Tibial nerve (tissue), 3 donors: Measurements from ENCODE around the gene MRNIP.

Experiments
- CTCF ChIP-seq, 5 experiments: fragments of 200-600 bp in 3 of 5; fragments of 450-650 bp in 2 of 5; sonication (generic) in 3 of 5; IDR thresholded peaks; one replicate each; pipeline ENCODE4 v1.5.1; 2016 to 2019; ENCODE audit warnings: antibody characterized with exemption in 5 of 5, mild to moderate bottlenecking in 3 of 5, moderate library complexity in 2 of 5
- POLR2A ChIP-seq, 2 donors: fragments of 450-650 bp; IDR thresholded peaks; one replicate each; pipeline ENCODE4 v1.6.1; 2017; ENCODE audit warnings: antibody characterized with exemption in 2 of 2, mild to moderate bottlenecking in 2 of 2, moderate library complexity in 2 of 2

DNA sequence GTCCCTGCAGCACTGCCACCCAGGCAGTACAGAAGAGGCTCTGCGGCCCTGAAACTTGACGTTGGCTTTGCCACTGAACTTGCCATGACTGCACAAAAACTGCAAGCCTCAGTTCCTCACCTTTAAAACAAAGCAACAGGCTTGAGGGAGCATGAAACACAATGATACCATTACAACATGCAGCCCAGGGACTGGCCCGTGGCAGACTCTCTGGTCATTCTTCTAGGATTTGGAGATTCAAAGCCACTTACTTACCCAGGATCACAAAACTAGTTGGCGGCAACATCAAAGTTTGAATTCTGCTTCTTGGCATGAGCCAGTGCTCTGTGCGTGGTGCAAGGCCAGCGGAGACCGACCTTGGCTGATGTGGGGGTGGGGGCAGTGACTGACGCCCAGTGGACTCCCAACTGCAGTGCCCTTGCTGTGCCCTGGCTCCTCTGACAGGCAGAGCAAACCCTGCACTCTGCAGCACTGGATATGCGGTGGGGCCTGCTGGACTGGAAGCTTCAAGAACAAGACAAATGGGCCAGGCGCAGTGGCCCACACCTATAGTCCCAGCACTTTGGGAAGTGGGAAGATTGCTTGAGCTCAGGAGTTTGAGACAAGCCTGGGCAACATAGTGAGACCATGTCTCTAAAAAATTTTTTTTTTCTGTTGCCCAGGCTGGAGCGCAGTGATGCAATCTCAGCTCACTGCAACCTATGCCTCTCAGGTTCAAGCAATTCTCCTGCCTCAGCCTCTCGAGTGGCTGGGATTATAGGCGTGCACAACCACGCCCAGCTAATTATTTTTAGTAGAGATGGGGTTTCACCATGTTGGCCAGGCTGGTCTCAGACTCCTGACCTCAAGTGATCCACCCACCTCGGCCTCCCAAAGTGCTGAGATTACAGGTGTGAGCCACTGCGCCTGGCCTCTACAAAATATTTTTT, 19.0 kb downstream of the MRNIP start:
- TF ChIP-seq POLR2A (IDR thresholded peaks at IDR 0.05) (no peak), CTCF (IDR thresholded peaks at IDR 0.05) (no peak)
